Kidney (tissue), 14 donors: Measurements from ENCODE around the gene TMEM87B. TPM values are rescaled to one million over a fixed set of nuclear protein-coding genes. Genes with fewer than 3 reads are reported as not detected.
A peak's percentile ranks its signal among the peaks of the same experiment; 100 is the strongest.

Source experiments
- DNase-seq, 5 donors: peaks; one replicate each; pipeline ENCODE4 v3.0.0-alpha.2; 2013 to 2020
- FAIRE-seq: peaks from 2 replicates; lab custom pipeline; 2012; peaks lifted over from hg19 to GRCh38; lab: Jason Lieb, UNC
- H3K27ac ChIP-seq, 2 donors: one replicate each; pipeline ENCODE4 v1.7.0; 2013; ENCODE audit warnings: low read depth in 2 of 2, low read length in 2 of 2, inconsistent platforms in 1 of 2
- H3K27me3 ChIP-seq: one replicate; pipeline ENCODE4 v1.7.1; 2013; ENCODE audit warnings: low read length, inconsistent platforms; ENCODE audit not compliant: control insufficient read depth, insufficient read depth
- H3K36me3 ChIP-seq, 3 donors: one replicate each; pipeline versions ENCODE4 v1.7.0 to v1.7.1; 2013; ENCODE audit warnings: low read length in 3 of 3, control low read depth in 1 of 3, inconsistent platforms in 1 of 3; ENCODE audit not compliant: insufficient read depth in 3 of 3, control insufficient read depth in 2 of 3
- H3K4me1 ChIP-seq, 3 donors: one replicate each; pipeline versions ENCODE4 v1.7.0 to v1.7.1; 2013; ENCODE audit warnings: low read length in 3 of 3, inconsistent platforms in 1 of 3, low read depth in 1 of 3; ENCODE audit not compliant: control insufficient read depth in 2 of 3, insufficient read depth in 2 of 3
- H3K4me3 ChIP-seq, 3 donors: one replicate each; pipeline versions ENCODE4 v1.7.0 to v1.8.1; 2013; ENCODE audit warnings: low read length in 3 of 3, control low read depth in 1 of 3, inconsistent platforms in 1 of 3
- H3K9ac ChIP-seq, 3 donors: one replicate each; pipeline versions ENCODE4 v1.7.0 to v1.7.1; 2013; ENCODE audit warnings: low read length in 3 of 3, control low read depth in 1 of 3, inconsistent platforms in 1 of 3
- H3K9me3 ChIP-seq, 3 donors: one replicate each; pipeline versions ENCODE4 v1.7.0 to v1.7.1; 2013; ENCODE audit warnings: low read length in 3 of 3, control low read depth in 1 of 3, inconsistent platforms in 1 of 3; ENCODE audit not compliant: control insufficient read depth in 2 of 3, insufficient read depth in 1 of 3
- intact Hi-C: fragments of 100-400 bp; cut with DNase I; formaldehyde crosslinking; loops from one replicate; pipeline ENCODE4 v1.11.1; 2022
- polyA plus RNA-seq: library from polyadenylated mRNA; stranded (reverse); fragments of 350-450 nt; fragmentation: Illumina TruSeq; extraction: RNeasy Lipid Tissue Mini Kit (QIAGEN cat#74804); gene quantifications from one replicate; pipeline ENCODE4 v1.2.3, GENCODE V29; 2014; ENCODE audit warnings: low read depth, low replicate concordance; ENCODE audit not compliant: insufficient read depth
- total RNA-seq: library from RNA; stranded (reverse); fragmentation: NEBNext Ultra II Directional; extraction: Animal tissue kit (Norgen Biotek cat#: 25700); gene quantifications from one replicate; pipeline ENCODE4 v1.2.1, GENCODE V29; 2021
- TF ChIP-seq, protein P1 (sequence below): IDR thresholded peaks from 3 replicates; pipeline ENCODE4 v1.5.1; 2012; ENCODE audit warnings: mild to moderate bottlenecking, moderate library complexity, borderline replicate concordance; ENCODE audit not compliant: insufficient read depth; ENCODE audit errors: extremely low read depth
- donor health status: control.
- donor health status: control.
- donor health status: control.
- donor health status: control.
- donor health status: control.
- donor health status: DM: yes; HTN: yes; CAD: no.
- donor health status: Normal renal cell carcinoma (clear cell type).

Gene TMEM87B
- total and polyA plus RNA-seq, 2 donors from 2014 or later, result 6.5 to 21.9 TPM

DNA sequence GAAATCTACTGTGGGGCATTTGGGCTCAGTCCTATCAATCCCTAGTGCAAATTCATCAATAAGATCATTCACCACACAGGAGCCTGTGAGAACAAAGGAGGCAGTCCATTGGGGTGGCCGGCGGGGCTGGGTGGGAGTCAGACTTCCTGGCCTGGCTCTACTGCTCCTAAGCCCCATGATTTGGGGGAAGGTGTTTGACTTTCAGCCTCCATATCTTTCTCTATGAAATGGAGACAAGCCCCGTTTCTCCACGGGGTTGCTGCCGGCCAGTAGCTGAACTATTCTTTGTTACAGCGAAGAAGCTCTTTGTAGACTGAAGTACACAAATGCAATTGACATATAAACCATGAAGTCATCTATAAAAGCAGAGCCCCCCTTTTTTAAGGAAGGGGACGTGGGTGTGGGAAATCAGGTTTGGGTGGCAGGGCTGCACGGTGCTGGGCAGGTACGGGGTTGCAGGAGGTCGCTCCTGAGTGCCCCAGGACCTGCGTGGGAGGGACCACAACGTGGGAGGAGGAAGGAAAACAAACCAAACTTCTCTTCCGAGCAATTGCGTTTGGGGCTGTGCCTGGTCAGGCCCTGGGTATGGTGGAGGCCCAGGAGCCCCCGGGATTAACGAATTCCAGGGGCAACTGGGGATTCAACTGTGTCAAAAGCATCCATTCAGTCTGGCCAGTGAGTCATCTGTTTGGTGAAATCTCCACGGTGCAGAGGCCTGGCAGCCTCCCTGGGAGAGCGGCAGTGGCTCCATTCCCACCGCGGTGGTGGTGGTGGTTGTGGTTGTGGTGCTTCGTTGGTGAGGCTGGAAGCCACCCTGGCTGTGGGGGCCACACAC lies 101.3 kb downstream of the TMEM87B start:
- Histone ChIP-seq H3K27me3 (no peaks in the 10 kb centered on the region), H3K36me3 (no peaks in the 10 kb centered on the region), H3K4me1 (no peaks in the 10 kb centered on the region), H3K9me3 (no peaks in the 10 kb centered on the region), H3K27ac (no peak overlapping the region), H3K4me3 (no peak overlapping the region), H3K9ac (no peak overlapping the region)
- DNase-seq (peak in 4 of 5 donors; percentile 53 to 72 (median 64)), FAIRE-seq (no peak)
- intact Hi-C loops, result no loop called here
- TF ChIP-seq, protein P1, sequence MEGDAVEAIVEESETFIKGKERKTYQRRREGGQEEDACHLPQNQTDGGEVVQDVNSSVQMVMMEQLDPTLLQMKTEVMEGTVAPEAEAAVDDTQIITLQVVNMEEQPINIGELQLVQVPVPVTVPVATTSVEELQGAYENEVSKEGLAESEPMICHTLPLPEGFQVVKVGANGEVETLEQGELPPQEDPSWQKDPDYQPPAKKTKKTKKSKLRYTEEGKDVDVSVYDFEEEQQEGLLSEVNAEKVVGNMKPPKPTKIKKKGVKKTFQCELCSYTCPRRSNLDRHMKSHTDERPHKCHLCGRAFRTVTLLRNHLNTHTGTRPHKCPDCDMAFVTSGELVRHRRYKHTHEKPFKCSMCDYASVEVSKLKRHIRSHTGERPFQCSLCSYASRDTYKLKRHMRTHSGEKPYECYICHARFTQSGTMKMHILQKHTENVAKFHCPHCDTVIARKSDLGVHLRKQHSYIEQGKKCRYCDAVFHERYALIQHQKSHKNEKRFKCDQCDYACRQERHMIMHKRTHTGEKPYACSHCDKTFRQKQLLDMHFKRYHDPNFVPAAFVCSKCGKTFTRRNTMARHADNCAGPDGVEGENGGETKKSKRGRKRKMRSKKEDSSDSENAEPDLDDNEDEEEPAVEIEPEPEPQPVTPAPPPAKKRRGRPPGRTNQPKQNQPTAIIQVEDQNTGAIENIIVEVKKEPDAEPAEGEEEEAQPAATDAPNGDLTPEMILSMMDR, result no peak

DNA sequence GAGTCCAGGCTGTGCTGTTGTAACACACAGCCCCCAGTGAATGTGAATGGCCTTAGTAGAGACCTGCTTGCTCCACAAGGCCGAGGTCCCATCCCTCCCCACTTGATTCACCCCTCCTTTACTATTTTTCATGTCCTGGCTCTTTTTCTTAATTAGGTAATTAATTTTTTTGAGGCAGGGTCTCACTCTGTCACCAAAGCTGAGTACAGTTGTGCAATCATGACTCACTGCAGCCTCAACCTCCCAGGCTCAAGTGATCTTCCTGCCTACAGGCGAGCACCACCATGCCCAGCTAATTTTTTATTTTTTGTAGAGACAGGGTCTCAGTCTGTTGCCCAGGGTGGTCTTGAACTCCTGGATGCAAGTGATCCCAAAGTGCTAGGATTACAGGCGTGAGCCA lies 102.4 kb downstream of the TMEM87B start:
- FAIRE-seq, result no peak
- TF ChIP-seq, protein P1, result no peak
- no peaks in the 10 kb centered on the region for H3K4me1 ChIP-seq
- intact Hi-C loops, result no loop called here
- no peaks in the 10 kb centered on the region for H3K36me3 ChIP-seq
- no peak overlapping the region for H3K9ac ChIP-seq
- H3K4me3 ChIP-seq, result no peak overlapping the region
- no peak overlapping the region for H3K27ac ChIP-seq
- H3K9me3 ChIP-seq, result no peaks in the 10 kb centered on the region
- H3K27me3 ChIP-seq, result no peaks in the 10 kb centered on the region
- peak in 1 of 5 donors; percentile 15 for DNase-seq

DNA sequence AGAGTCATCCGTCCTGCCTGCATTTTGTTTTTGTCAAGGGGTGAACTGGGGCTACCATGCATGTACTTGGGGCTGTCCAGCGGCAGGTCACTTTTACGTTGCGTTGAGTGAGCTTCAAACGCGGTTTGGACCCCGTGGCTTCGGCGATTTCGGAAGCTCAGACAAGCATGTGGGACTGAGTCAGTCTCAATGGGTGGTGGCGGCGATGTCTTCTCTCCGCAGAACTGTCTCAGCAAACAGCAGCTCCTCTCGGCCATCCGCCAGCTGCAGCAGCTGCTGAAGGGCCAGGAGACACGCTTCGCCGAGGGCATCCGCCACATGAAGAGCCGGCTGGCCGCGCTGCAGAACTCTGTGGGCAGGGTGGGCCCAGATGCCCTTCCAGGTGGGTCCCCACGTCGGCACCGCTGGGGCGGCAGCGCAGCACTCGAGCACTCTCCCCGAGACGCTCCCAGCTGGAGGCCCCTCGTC lies 104.4 kb downstream of the TMEM87B start:
- Histone ChIP-seq H3K4me1 (no peaks in the 10 kb centered on the region), H3K27me3 (no peaks in the 10 kb centered on the region), H3K36me3 (no peaks in the 10 kb centered on the region), H3K9ac (no peak overlapping the region), H3K4me3 (no peak overlapping the region), H3K27ac (no peak overlapping the region), H3K9me3 (no peaks in the 10 kb centered on the region)
- FAIRE-seq (no peak), DNase-seq (peak in 1 of 5 donors; percentile 38)
- TF ChIP-seq, protein P1, result no peak
- intact Hi-C loops, result no loop called here
